Muscle layer of duodenum (tissue), 2 donors: ENCODE measurements around the gene SHMT1.
"Not testable (repeated sequence)": the region's sequence is repeated elsewhere in the genome, so short reads cannot be mapped to it uniquely, and the experiment has no call there.

Source experiments
- H3K27ac ChIP-seq: one replicate; pipeline ENCODE4 v1.7.0; 2013; ENCODE audit warnings: mild to moderate bottlenecking, low read length
- H3K27me3 ChIP-seq: one replicate; pipeline ENCODE4 v1.7.0; 2013; ENCODE audit warnings: low read depth, mild to moderate bottlenecking, control low read depth, low read length
- H3K36me3 ChIP-seq, 2 donors: one replicate each; pipeline ENCODE4 v1.7.0; 2013; ENCODE audit warnings: low read length in 2 of 2, control low read depth in 1 of 2, mild to moderate bottlenecking in 1 of 2; ENCODE audit not compliant: insufficient read depth in 2 of 2, control insufficient read depth in 1 of 2
- H3K4me1 ChIP-seq, 2 donors: one replicate each; pipeline ENCODE4 v1.7.0; 2013; ENCODE audit warnings: low read length in 2 of 2, mild to moderate bottlenecking in 2 of 2, control low read depth in 1 of 2, moderate library complexity in 1 of 2; ENCODE audit not compliant: insufficient read depth in 2 of 2, control insufficient read depth in 1 of 2
- H3K4me3 ChIP-seq, 2 donors: one replicate each; pipeline ENCODE4 v1.7.0; 2013; ENCODE audit warnings: low read length in 2 of 2, low read depth in 1 of 2, mild to moderate bottlenecking in 1 of 2
- H3K9me3 ChIP-seq, 2 donors: one replicate each; pipeline ENCODE4 v1.7.0; 2013; ENCODE audit warnings: low read length in 2 of 2, control low read depth in 1 of 2, mild to moderate bottlenecking in 1 of 2; ENCODE audit not compliant: control insufficient read depth in 1 of 2
- donor health status: healthy.

Gene SHMT1

DNA sequence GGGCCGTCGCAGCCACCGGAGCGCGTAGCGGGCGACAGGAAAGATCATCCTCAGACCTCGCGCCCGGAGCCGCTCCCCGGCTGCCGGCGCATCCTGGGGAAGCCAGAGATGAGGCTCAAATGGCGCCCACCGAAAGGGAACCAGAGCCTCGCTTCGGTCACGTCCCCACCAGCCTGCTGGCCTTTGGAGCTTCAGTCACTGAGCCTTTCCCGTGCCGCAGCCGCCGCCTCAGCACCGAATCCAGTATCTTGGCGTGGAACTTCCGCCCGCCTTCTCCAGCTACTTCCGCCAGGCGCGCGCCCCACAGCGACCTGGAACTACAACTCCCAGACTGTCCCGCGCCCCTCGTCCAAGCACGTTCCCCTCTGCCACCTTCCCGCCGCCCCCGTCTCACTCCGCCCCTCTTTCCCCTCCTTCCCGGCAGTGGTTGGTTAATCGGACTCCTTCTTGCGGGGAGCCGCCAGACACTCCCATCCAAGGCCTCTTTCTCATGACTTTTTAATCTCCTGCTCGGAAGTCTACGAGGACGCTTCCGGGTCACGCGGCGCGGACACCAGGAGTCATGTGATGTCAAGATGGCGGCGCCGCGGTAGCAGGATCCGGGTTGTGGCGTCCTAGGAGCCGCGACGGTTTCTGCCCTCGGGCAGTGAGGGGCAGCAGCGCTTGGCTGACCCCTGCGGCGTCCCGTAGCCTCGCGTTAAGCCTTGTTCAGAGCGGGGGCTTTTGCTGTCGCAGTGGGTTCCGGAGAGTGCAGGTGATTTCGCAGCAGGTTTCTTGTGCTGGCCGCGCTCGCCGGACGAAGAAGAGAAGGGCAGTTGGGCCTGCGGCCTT lies 48.4 kb downstream of the SHMT1 start, which contains the start of the genes SMCR8 and TOP3A:
Gene SMCR8 (plus strand): TSS at position 563 of the 831 bp plus-strand sequence. CDS start 497 bp downstream, outside the sequence.
Gene TOP3A (minus strand): TSS at position 264 of the 831 bp plus-strand sequence. CDS start 216 bp downstream, at position 48.
- peaks cover 35 to 59% of the 10 kb centered on the region in 2 donors for H3K4me1 ChIP-seq
- H3K36me3 ChIP-seq = peaks cover 26 to 35% of the 10 kb centered on the region in 2 donors

DNA sequence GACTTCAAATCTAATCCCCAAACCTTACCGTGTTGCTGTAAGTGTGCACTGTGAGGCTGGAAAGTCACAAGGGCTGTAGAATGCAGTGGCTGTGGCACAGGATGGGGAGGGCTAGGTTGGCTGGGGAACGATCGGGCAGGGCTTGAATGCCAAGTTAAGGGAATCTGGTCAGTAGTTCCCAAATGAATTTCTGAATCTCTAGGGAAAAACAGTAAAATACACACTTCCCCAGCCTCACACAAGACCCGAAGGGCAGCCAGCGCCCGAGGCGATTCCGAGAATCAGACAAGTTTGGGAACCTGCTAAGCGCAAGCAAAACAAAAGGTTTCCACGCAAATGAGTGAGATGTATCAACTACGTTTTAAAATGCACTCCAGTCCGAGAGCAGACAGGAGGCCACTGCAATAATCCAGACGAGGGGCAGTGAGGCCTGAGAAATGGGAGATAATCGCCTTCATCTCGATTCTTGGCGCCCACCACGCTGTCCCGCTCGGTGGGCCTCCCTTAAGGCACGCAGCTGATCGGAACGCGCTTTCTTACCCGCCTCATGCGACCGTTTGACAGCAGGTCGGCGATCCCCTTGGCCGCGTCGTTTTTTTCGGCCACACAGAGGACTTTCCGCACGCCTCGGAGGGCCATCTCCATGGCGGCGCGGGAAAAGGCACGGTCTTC lies 49.2 kb downstream of the SHMT1 start:
- Histone ChIP-seq H3K36me3 (peaks cover 23 to 30% of the 10 kb centered on the region in 2 donors), H3K27ac (peak overlapping the region; percentile 96), H3K4me1 (peaks cover 32 to 52% of the 10 kb centered on the region in 2 donors), H3K27me3 (no peaks in the 10 kb centered on the region), H3K9me3 (no peaks in the 10 kb centered on the region), H3K4me3 (peak overlapping the region; percentile 78 to 92)

More for the DNA sequence above, 48.4 kb downstream of the SHMT1 start, which contains the start of the genes SMCR8 and TOP3A:
- Histone ChIP-seq H3K9me3 (no peaks in the 10 kb centered on the region), H3K27me3 (no peaks in the 10 kb centered on the region), H3K27ac (peak within 1 kb of the TSS; percentile 96), H3K4me3 (peak within 1 kb of the TSS; percentile 78 to 92)

DNA sequence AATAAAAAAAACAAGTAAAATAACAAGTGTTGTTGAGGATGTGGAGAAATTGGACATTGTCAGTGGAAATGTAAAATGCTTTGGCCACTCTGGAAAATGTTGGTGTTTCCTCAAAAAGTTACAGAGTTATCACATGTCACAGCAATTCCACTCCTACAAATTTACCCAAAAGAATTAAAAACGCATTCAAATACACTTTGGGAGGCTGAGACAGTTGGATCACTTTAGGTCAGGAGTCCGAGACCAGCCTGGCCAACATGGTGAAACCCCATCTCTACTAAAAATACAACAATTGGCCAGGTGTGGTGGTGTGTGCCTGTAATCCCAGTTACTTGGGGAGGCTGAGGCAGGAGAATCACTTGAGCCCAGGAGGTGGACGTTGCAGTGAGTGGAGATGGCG lies 54.1 kb downstream of the SHMT1 start:
- Histone ChIP-seq H3K27ac (no peak overlapping the region), H3K4me3 (no peak overlapping the region), H3K4me1 (peaks cover 9 to 14% of the 10 kb centered on the region in 2 donors), H3K27me3 (no peaks in the 10 kb centered on the region), H3K9me3 (no peaks in the 10 kb centered on the region), H3K36me3 (peaks cover 29 to 30% of the 10 kb centered on the region in 2 donors)

DNA sequence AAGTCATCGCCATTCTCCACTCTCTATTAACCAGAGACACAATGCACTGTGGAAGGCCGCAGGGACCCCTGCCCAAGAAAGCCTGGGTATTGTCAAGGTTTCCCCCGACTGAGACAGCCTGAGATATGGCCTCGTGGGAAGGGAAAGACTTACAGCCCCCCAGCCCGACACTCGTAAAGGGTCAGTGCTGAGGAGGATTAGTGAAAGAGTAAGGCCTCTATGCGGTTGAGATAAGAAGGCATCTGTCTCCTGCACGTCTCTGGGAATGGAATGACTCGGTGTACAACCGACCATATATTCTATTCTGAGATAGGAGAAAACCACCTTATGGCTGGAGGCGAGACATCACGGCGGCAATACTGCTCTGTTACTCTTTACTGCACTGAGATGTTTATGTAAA lies 60.1 kb downstream of the SHMT1 start:
- peaks cover 55 to 67% of the 10 kb centered on the region in 2 donors for H3K36me3 ChIP-seq
- not testable (repeated sequence) for H3K4me1 ChIP-seq

DNA sequence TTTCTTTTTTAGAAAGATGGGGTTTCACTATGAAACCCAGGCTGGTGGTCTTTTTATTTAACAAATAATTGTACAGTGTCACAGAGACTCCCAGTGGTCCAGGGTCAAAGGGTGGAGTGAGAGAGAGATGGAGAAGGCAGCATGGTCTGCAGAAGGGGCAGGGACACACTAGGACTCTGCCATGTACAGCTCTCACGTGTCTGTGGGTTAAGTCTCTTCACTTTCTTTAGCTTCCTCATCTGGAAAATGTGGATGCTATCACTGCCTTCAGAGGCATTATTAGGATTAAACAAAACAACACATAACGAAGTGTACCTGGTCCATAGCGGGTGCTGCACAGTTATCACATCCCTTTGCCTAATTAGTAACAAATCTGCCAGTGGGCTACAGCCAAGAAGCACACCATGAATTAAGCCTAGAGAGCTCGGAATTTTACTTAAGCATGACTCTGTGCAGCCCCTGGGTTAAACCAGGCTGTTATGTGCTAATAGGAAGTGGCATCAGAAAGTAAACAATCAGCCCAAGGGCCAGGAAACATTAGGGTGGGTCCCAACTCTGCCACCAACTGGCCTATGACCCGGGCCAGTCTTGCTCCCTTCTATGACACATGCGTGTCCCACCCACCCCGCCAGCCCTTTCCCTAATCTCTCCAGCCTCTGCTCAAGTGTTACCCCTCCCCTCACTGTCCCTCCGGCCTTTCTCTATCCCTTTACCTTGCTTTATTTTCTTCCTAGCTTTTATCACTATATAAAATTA lies 62.4 kb downstream of the SHMT1 start:
- peaks cover 45 to 52% of the 10 kb centered on the region in 2 donors for H3K36me3 ChIP-seq
- H3K4me3 ChIP-seq = no peak overlapping the region
- no peaks in the 10 kb centered on the region for H3K27me3 ChIP-seq
- no peaks in the 10 kb centered on the region for H3K4me1 ChIP-seq
- H3K9me3 ChIP-seq = no peaks in the 10 kb centered on the region
- H3K27ac ChIP-seq = no peak overlapping the region

More for the DNA sequence above, 60.1 kb downstream of the SHMT1 start:
- H3K4me3 ChIP-seq, H3K27ac ChIP-seq, H3K9me3 ChIP-seq, H3K27me3 ChIP-seq: not testable (repeated sequence)

DNA sequence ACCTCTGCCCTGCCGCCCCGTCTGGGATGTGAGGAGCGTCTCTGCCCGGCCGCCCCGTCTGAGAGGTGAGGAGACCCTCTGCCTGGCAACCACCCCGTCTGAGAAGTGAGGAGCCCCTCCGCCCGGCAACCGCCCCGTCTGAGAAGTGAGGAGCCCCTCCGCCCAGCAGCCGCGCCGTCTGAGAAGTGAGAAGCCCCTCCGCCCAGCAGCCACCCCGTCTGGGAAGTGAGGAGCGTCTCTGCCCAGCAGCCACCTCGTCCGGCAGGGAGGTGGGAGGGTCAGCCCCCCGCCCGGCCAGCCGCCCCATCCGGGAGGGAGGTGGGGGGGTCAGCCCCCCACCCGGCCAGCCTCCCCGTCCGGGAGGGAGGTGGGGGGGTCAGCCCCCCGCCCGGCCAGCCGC lies 65.3 kb downstream of the SHMT1 start:
- not testable (repeated sequence) for H3K9me3 ChIP-seq, H3K4me3 ChIP-seq, H3K27me3 ChIP-seq, H3K4me1 ChIP-seq, H3K27ac ChIP-seq
- peaks cover 40 to 51% of the 10 kb centered on the region in 2 donors for H3K36me3 ChIP-seq

DNA sequence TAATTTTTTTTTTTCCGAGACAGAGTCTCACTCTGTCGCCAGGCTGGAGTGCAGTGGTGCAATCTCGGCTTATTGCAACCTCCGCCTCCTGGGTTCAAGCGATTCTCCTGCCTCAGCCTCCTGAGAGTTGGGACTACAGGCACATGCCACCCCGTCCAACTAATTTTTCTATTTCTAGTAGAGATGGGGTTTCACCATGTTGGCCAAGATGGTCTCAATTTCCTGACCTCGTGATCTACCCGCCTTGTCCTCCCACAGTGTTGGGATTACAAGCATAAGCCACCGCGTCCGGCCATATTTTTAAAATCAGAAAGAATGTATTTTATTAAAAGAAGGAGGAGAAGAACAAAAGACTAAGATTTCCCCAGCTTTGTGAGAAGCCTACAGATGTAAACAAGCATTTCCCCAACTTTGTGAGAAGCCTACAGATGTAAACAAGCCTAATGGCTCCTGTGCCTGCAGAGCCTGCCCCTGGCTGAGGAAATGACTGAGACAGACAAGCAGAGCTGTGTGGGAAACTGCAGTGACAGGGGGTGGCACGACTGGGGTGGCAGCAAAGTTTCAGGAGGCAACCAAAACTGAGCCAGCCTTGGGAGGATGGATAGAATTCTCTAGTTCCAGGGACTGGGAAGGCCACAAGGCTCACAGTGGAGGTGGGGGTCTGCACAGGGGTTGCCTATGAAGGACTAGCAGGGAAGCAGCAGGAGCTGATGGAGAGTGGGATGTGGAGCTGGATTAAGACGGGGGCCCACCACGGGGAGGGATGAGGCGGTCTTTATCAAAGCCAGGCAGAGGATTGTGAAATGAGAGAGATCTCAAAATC lies 71.4 kb downstream of the SHMT1 start:
- Histone ChIP-seq H3K27me3 (no peaks in the 10 kb centered on the region), H3K27ac (no peak overlapping the region), H3K36me3 (peaks cover 32 to 62% of the 10 kb centered on the region in 2 donors), H3K4me3 (no peak overlapping the region), H3K9me3 (no peaks in the 10 kb centered on the region), H3K4me1 (no peaks in the 10 kb centered on the region)

DNA sequence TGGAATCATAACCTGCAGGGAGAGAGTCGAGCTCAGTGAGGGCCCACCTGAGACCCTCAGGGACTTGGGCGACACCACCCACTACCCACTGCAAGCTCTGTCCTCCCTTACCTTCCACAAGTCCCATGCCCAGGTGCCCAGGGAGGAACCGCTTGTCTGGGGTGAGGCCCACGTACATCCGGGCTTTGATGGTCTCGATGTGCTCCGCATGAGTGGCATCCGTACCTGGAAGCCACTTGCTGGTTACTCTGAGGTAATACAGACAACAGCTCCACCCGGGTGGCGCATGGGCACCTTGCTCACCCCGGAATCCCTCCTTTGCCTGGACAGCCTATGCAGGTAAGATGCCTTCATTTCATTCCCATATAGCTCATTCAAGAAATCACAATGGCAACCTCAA lies 78.1 kb downstream of the SHMT1 start:
- no peaks in the 10 kb centered on the region for H3K4me1 ChIP-seq
- no peaks in the 10 kb centered on the region for H3K9me3 ChIP-seq
- H3K27me3 ChIP-seq = no peaks in the 10 kb centered on the region
- H3K36me3 ChIP-seq = peaks cover 50 to 79% of the 10 kb centered on the region in 2 donors
- no peak overlapping the region for H3K4me3 ChIP-seq
- H3K27ac ChIP-seq = no peak overlapping the region

DNA sequence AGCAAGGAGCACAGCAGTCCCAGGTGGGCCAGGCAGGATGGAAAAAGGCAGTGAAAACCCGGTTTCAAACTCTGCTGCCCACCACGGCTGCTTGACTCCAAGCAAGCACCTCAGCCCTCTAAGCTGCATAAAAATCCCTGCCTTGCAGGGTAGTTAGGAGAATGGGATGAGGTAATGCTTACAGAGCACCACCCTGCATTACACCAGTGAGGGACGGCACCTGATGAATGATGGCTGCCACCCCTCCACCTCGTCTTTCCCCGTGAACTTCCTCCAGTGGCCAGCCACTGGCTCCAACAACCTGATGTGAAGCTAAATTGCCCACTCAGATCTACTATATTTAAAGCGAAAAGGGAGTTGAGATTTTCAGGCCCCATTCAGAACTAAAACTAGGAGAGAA lies 81.6 kb downstream of the SHMT1 start:
- H3K27me3 ChIP-seq = no peaks in the 10 kb centered on the region
- no peak overlapping the region for H3K27ac ChIP-seq
- peaks cover 57 to 71% of the 10 kb centered on the region in 2 donors for H3K36me3 ChIP-seq
- H3K4me1 ChIP-seq = no peaks in the 10 kb centered on the region
- no peaks in the 10 kb centered on the region for H3K9me3 ChIP-seq
- H3K4me3 ChIP-seq = no peak overlapping the region

DNA sequence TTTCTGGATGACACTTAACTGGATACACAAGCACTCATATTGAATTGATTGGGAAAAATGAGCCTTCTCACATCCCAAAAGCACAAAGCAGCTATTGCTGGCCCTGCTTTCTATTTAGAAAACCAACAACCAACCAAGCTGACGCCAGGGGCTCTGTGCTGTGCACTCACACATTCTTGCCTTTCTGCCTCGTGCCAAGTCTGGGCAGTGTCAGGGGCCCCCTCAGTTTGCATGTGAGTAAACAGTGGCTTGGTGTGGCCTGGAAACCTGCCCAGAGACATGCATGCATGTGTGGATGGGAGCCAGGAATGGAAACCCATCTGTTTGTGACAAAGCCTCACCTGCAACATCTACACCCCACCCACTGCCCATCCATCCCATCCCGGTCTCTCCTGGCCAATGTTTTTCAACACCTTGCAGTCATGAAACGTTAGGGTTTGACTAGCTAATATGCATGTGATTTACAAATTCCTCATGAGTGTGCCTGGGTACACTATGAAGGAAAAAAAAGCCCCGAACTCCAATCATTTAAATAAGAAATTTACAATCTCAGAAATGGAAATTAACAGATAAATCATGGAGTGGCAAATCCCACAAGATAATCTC lies 82.5 kb downstream of the SHMT1 start:
- Histone ChIP-seq H3K36me3 (peaks cover 65 to 78% of the 10 kb centered on the region in 2 donors), H3K9me3 (no peaks in the 10 kb centered on the region), H3K27ac (no peak overlapping the region), H3K27me3 (no peaks in the 10 kb centered on the region), H3K4me1 (no peaks in the 10 kb centered on the region), H3K4me3 (no peak overlapping the region)
